ENCODE data around the gene LARGE1.

The LARGE1 gene

GRCh38 chr22:33459137-33459536 is 461.1 kb downstream of the LARGE1 start:
- TF ChIP-seq RAD21 (IDR thresholded peaks at IDR 0.05; ENCODE audit: low read depth) (no peak), TAF1 (IDR thresholded peaks at IDR 0.05; ENCODE audit: low read depth) (no peak)

GRCh38 chr22:33456511-33456910 is 463.8 kb downstream of the LARGE1 start:
- TF ChIP-seq EGR1 (IDR thresholded peaks at IDR 0.05) (no peak), ZBTB7A (IDR thresholded peaks at IDR 0.05; ENCODE audit: low read depth) (no peak), REST (IDR thresholded peaks at IDR 0.05; ENCODE audit: low read depth) (no peak), YY1 (IDR thresholded peaks at IDR 0.05; ENCODE audit: low read depth) (no peak), CEBPB (IDR thresholded peaks at IDR 0.05) (no peak), CREB1 (IDR thresholded peaks at IDR 0.05; ENCODE audit: low read depth) (no peak), USF1 (IDR thresholded peaks at IDR 0.05) (no peak), RAD21 (IDR thresholded peaks at IDR 0.05; ENCODE audit: low read depth) (no peak), TAF1 (IDR thresholded peaks at IDR 0.05; ENCODE audit: low read depth) (no peak), FOXM1 (IDR thresholded peaks at IDR 0.05; ENCODE audit: borderline replicate concordance, low read depth) (no peak), NFIC (IDR thresholded peaks at IDR 0.05) (no peak), TEAD4 (IDR thresholded peaks at IDR 0.05) (no peak), TCF12 (IDR thresholded peaks at IDR 0.05; ENCODE audit: low read depth) (no peak), MAX (IDR thresholded peaks at IDR 0.05) (no peak), EP300 (IDR thresholded peaks at IDR 0.05; ENCODE audit: borderline replicate concordance) (no peak)

GRCh38 chr22:33455036-33455435 is 465.2 kb downstream of the LARGE1 start:
- TF ChIP-seq REST (IDR thresholded peaks at IDR 0.05; ENCODE audit: low read depth), result no peak
- no peak for TF ChIP-seq CEBPB (IDR thresholded peaks at IDR 0.05)
- TF ChIP-seq CREB1 (IDR thresholded peaks at IDR 0.05; ENCODE audit: low read depth), result no peak
- TF ChIP-seq NFIC (IDR thresholded peaks at IDR 0.05), result no peak
- no peak for TF ChIP-seq FOXM1 (IDR thresholded peaks at IDR 0.05; ENCODE audit: borderline replicate concordance, low read depth)
- no peak for TF ChIP-seq TCF12 (IDR thresholded peaks at IDR 0.05; ENCODE audit: low read depth)
- no peak for TF ChIP-seq MAX (IDR thresholded peaks at IDR 0.05)
- no peak for TF ChIP-seq USF1 (IDR thresholded peaks at IDR 0.05)
- no peak for TF ChIP-seq TAF1 (IDR thresholded peaks at IDR 0.05; ENCODE audit: low read depth)
- no peak for TF ChIP-seq YY1 (IDR thresholded peaks at IDR 0.05; ENCODE audit: low read depth)
- TF ChIP-seq TEAD4 (IDR thresholded peaks at IDR 0.05), result no peak
- no peak for TF ChIP-seq RAD21 (IDR thresholded peaks at IDR 0.05; ENCODE audit: low read depth)
- no peak for TF ChIP-seq EGR1 (IDR thresholded peaks at IDR 0.05)
- TF ChIP-seq ZBTB7A (IDR thresholded peaks at IDR 0.05; ENCODE audit: low read depth), result no peak

- no peak for TF ChIP-seq USF1 (IDR thresholded peaks at IDR 0.05)
- no peak for TF ChIP-seq EGR1 (IDR thresholded peaks at IDR 0.05)
- no peak for TF ChIP-seq CREB1 (IDR thresholded peaks at IDR 0.05; ENCODE audit: low read depth)
- no peak for TF ChIP-seq CEBPB (IDR thresholded peaks at IDR 0.05)
- no peak for TF ChIP-seq EP300 (IDR thresholded peaks at IDR 0.05; ENCODE audit: borderline replicate concordance)
- TF ChIP-seq FOXM1 (IDR thresholded peaks at IDR 0.05; ENCODE audit: borderline replicate concordance, low read depth), result no peak
- no peak for TF ChIP-seq YY1 (IDR thresholded peaks at IDR 0.05; ENCODE audit: low read depth)
- TF ChIP-seq ZBTB7A (IDR thresholded peaks at IDR 0.05; ENCODE audit: low read depth), result no peak
- no peak for TF ChIP-seq REST (IDR thresholded peaks at IDR 0.05; ENCODE audit: low read depth)
- no peak for TF ChIP-seq TAF1 (IDR thresholded peaks at IDR 0.05; ENCODE audit: low read depth)
- no peak for TF ChIP-seq RAD21 (IDR thresholded peaks at IDR 0.05; ENCODE audit: low read depth)
- no peak for TF ChIP-seq NFIC (IDR thresholded peaks at IDR 0.05)
- no peak for TF ChIP-seq MAX (IDR thresholded peaks at IDR 0.05)
- TF ChIP-seq TEAD4 (IDR thresholded peaks at IDR 0.05), result no peak
- TF ChIP-seq TCF12 (IDR thresholded peaks at IDR 0.05; ENCODE audit: low read depth), result no peak
These were observed 468.3 kb downstream of the LARGE1 start for GRCh38 chr22:33451866-33452469.
